Measurements from ENCODE around the gene WDFY4.

WDFY4 gene

GRCh38 chr10:48771234-48771633, 86.6 kb downstream of the WDFY4 start:
- no peak for DNase-seq (ENCODE audit: low read depth)

- no peak for DNase-seq (ENCODE audit: low read depth)
Measured at GRCh38 chr10:48772059-48772458, 87.4 kb downstream of the WDFY4 start.

GRCh38 chr10:48773580-48773979, 88.9 kb downstream of the WDFY4 start:
- DNase-seq (ENCODE audit: low read depth), result no peak

- DNase-seq (ENCODE audit: low read depth), result no peak
Measured at GRCh38 chr10:48774416-48775205, 89.9 kb downstream of the WDFY4 start.

GRCh38 chr10:48775206-48775517, 90.5 kb downstream of the WDFY4 start:
- DNase-seq (ENCODE audit: low read depth), result no peak

- DNase-seq (ENCODE audit: low read depth), result no peak
Measured at GRCh38 chr10:48776005-48776522, 91.4 kb downstream of the WDFY4 start.

- no peak for DNase-seq (ENCODE audit: low read depth)
Measured at GRCh38 chr10:48776528-48776927, 91.9 kb downstream of the WDFY4 start.

GRCh38 chr10:48777110-48777509, 92.4 kb downstream of the WDFY4 start:
- DNase-seq (ENCODE audit: low read depth), result no peak

GRCh38 chr10:48778193-48778857, 93.7 kb downstream of the WDFY4 start:
- no peak for DNase-seq (ENCODE audit: low read depth)

GRCh38 chr10:48779077-48779476, 94.4 kb downstream of the WDFY4 start:
- DNase-seq (ENCODE audit: low read depth), result no peak

- DNase-seq (ENCODE audit: low read depth), result no peak
Measured at GRCh38 chr10:48779546-48780152, 95.0 kb downstream of the WDFY4 start.

- no peak for DNase-seq (ENCODE audit: low read depth)
Measured at GRCh38 chr10:48780341-48780740, 95.7 kb downstream of the WDFY4 start.

GRCh38 chr10:48782386-48782785, 97.7 kb downstream of the WDFY4 start:
- no peak for DNase-seq (ENCODE audit: low read depth)

GRCh38 chr10:48784031-48784430, 99.4 kb downstream of the WDFY4 start:
- DNase-seq (ENCODE audit: low read depth), result no peak

GRCh38 chr10:48785796-48786195, 101.1 kb downstream of the WDFY4 start:
- no peak for DNase-seq (ENCODE audit: low read depth)

- DNase-seq (ENCODE audit: low read depth), result no peak
Measured at GRCh38 chr10:48786606-48787282, 102.1 kb downstream of the WDFY4 start.

GRCh38 chr10:48788554-48788953, 103.9 kb downstream of the WDFY4 start:
- DNase-seq (ENCODE audit: low read depth), result no peak

- DNase-seq (ENCODE audit: low read depth), result no peak
Measured at GRCh38 chr10:48789486-48790456, 105.1 kb downstream of the WDFY4 start.

GRCh38 chr10:48790457-48791044, 105.9 kb downstream of the WDFY4 start:
- DNase-seq (ENCODE audit: low read depth), result no peak

GRCh38 chr10:48791267-48791928, 106.7 kb downstream of the WDFY4 start:
- no peak for DNase-seq (ENCODE audit: low read depth)

Data from stimulated activated CD8-positive, alpha-beta memory T cell treated with anti-CD3 and anti-CD28 coated beads, Interleukin-15, amount 100 ng/mL, for 1 hour (primary cell).